Activated CD8-positive, alpha-beta T cell treated with anti-CD3 and anti-CD28 coated beads, Interleukin-2, amount 10 ng/mL, durations not matched to agents 7 days and 5 days (primary cell): ENCODE data around the gene UBE2J1. TPM values are rescaled to one million over a fixed set of nuclear protein-coding genes. Genes with fewer than 3 reads are reported as not detected.

ENCODE experiments used
- ATAC-seq: fragments of 150-1000 bp; cut with Tn5 transposase; one replicate; pipeline ENCODE4 v1.10.0; 2021; ENCODE audit warnings: moderate library complexity
- CTCF ChIA-PET: fragments of 350-600 bp; sonication (Branson Sonifier 250); formaldehyde crosslinking; loops from one replicate; lab custom pipeline; 2021; ENCODE audit warnings: antibody characterized with exemption; lab: Charles Lee
- POLR2A ChIA-PET: fragments of 350-600 bp; sonication (Branson Sonifier 250); formaldehyde crosslinking; loops from one replicate; lab custom pipeline; 2021; ENCODE audit warnings: antibody characterized with exemption; lab: Charles Lee
- DNase-seq: peaks from one replicate; pipeline ENCODE4 v3.0.0-alpha.2; 2020
- H3K27ac Mint-ChIP-seq: one replicate; pipeline ENCODE4 v1.8.0; 2021; ENCODE audit warnings: mild to moderate bottlenecking, mixed read lengths
- H3K27me3 Mint-ChIP-seq: one replicate; pipeline ENCODE4 v1.8.0; 2021; ENCODE audit warnings: low read depth, mixed read lengths
- H3K36me3 Mint-ChIP-seq: one replicate; pipeline ENCODE4 v1.8.0; 2021; ENCODE audit warnings: low read depth, mixed read lengths
- H3K4me1 Mint-ChIP-seq: one replicate; pipeline ENCODE4 v1.8.0; 2021; ENCODE audit warnings: low read depth, mixed read lengths
- H3K4me3 Mint-ChIP-seq: one replicate; pipeline ENCODE4 v1.8.0; 2021; ENCODE audit warnings: mild to moderate bottlenecking, mixed read lengths
- H3K9me3 Mint-ChIP-seq: one replicate; pipeline ENCODE4 v1.8.0; 2022; ENCODE audit warnings: mixed read lengths; ENCODE audit not compliant: insufficient read depth
- total RNA-seq, 2 experiments: library from RNA; stranded (reverse); gene quantifications; one replicate each; pipeline ENCODE4 v1.2.3, GENCODE V29; 2021

The UBE2J1 gene
- total RNA-seq, 2 experiments from 2014 or later = 30.1 to 30.3 TPM

GRCh38 chr6:89287351-89288028 is 65.0 kb downstream of the UBE2J1 start:
- POLR2A ChIA-PET = interaction anchor here (0.5 to 0.7 kb wide), 2 partner anchors 15 to 68 kb away, joined by 3 read pairs; no protein-coding TSS in a partner anchor
- peaks cover 3% of the 10 kb centered on the region for H3K4me1 Mint-ChIP-seq
- no peak for DNase-seq
- ATAC-seq = peak; percentile 23
- H3K27me3 Mint-ChIP-seq = no peaks in the 10 kb centered on the region
- no peaks in the 10 kb centered on the region for H3K36me3 Mint-ChIP-seq
- H3K9me3 Mint-ChIP-seq = no peaks in the 10 kb centered on the region
- no peak overlapping the region for H3K4me3 Mint-ChIP-seq
- no peak overlapping the region for H3K27ac Mint-ChIP-seq
- CTCF ChIA-PET = interaction anchor here (3.2 kb wide), 1 partner anchor 85 kb away, joined by 10 read pairs; no protein-coding TSS in a partner anchor

GRCh38 chr6:89286516-89286915 is 66.0 kb downstream of the UBE2J1 start:
- H3K27ac Mint-ChIP-seq = no peak overlapping the region
- H3K36me3 Mint-ChIP-seq = no peaks in the 10 kb centered on the region
- DNase-seq (no peak), ATAC-seq (no peak)
- H3K4me1 Mint-ChIP-seq = peaks cover 3% of the 10 kb centered on the region
- CTCF ChIA-PET = no interaction called here
- no peaks in the 10 kb centered on the region for H3K27me3 Mint-ChIP-seq
- POLR2A ChIA-PET = interaction anchor here (0.5 kb wide), 1 partner anchor 67 kb away, joined by 3 read pairs; no protein-coding TSS in a partner anchor
- no peaks in the 10 kb centered on the region for H3K9me3 Mint-ChIP-seq
- H3K4me3 Mint-ChIP-seq = no peak overlapping the region

GRCh38 chr6:89284963-89285735 is 67.4 kb downstream of the UBE2J1 start:
- Mint-ChIP-seq H3K36me3 (no peaks in the 10 kb centered on the region), H3K27ac (no peak overlapping the region), H3K4me3 (no peak overlapping the region), H3K4me1 (peaks cover 3% of the 10 kb centered on the region), H3K27me3 (no peaks in the 10 kb centered on the region), H3K9me3 (no peaks in the 10 kb centered on the region)
- CTCF ChIA-PET = no interaction called here
- POLR2A ChIA-PET = no interaction called here
- ATAC-seq = no peak
- DNase-seq = no peak

GRCh38 chr6:89284081-89284480 is 68.4 kb downstream of the UBE2J1 start:
- H3K27ac Mint-ChIP-seq = no peak overlapping the region
- H3K36me3 Mint-ChIP-seq = no peaks in the 10 kb centered on the region
- peaks cover 3% of the 10 kb centered on the region for H3K4me1 Mint-ChIP-seq
- ChIA-PET POLR2A (no interaction called here), CTCF (no interaction called here)
- no peak overlapping the region for H3K4me3 Mint-ChIP-seq
- no peaks in the 10 kb centered on the region for H3K27me3 Mint-ChIP-seq
- H3K9me3 Mint-ChIP-seq = no peaks in the 10 kb centered on the region
- no peak for ATAC-seq
- no peak for DNase-seq

- CTCF ChIA-PET = interaction anchor here (0.9 kb wide), 1 partner anchor 14 kb away, joined by 3 read pairs; no protein-coding TSS in a partner anchor
- peaks cover 6% of the 10 kb centered on the region for H3K4me1 Mint-ChIP-seq
- POLR2A ChIA-PET = no interaction called here
- no peak overlapping the region for H3K27ac Mint-ChIP-seq
- no peak overlapping the region for H3K4me3 Mint-ChIP-seq
- H3K36me3 Mint-ChIP-seq = no peaks in the 10 kb centered on the region
- H3K9me3 Mint-ChIP-seq = no peaks in the 10 kb centered on the region
- H3K27me3 Mint-ChIP-seq = no peaks in the 10 kb centered on the region
- ATAC-seq = no peak
- DNase-seq = no peak
These were observed 69.8 kb downstream of the UBE2J1 start for GRCh38 chr6:89282749-89283148.

- Mint-ChIP-seq H3K27me3 (no peaks in the 10 kb centered on the region), H3K36me3 (no peaks in the 10 kb centered on the region), H3K4me1 (peaks cover 5% of the 10 kb centered on the region), H3K4me3 (no peak overlapping the region), H3K9me3 (no peaks in the 10 kb centered on the region), H3K27ac (no peak overlapping the region)
- ChIA-PET CTCF (interaction anchor here (0.9 to 1.6 kb wide), 6 partner anchors 8 to 144 kb away, joined by 3 to 6 read pairs (median 3); no protein-coding TSS in a partner anchor), POLR2A (no interaction called here)
- ATAC-seq (peak; percentile 70), DNase-seq (peak; percentile 58)
These were observed 70.7 kb downstream of the UBE2J1 start for GRCh38 chr6:89281779-89282246.

- no peak for DNase-seq
- Mint-ChIP-seq H3K36me3 (no peaks in the 10 kb centered on the region), H3K4me1 (peaks cover 5% of the 10 kb centered on the region), H3K9me3 (no peaks in the 10 kb centered on the region), H3K27me3 (no peaks in the 10 kb centered on the region), H3K27ac (no peak overlapping the region), H3K4me3 (no peak overlapping the region)
- POLR2A ChIA-PET = no interaction called here
- CTCF ChIA-PET = no interaction called here
- no peak for ATAC-seq
These were observed 73.6 kb downstream of the UBE2J1 start for GRCh38 chr6:89278956-89279355.

Other genes starting within 250 kb of the UBE2J1 start
- gene SRSF12, start 234.7 kb downstream of the UBE2J1 start, total RNA-seq = not detected
- 10 to 100 TPM; 22.5 to 24.5 TPM for gene PM20D2, start 206.7 kb downstream of the UBE2J1 start, total RNA-seq
- not detected for gene GABRR1, start 135.4 kb downstream of the UBE2J1 start, total RNA-seq
- gene GABRR2, start 37.4 kb downstream of the UBE2J1 start, total RNA-seq = under 1 TPM; 0.18 to 0.42 TPM
- 1 to 10 TPM; 2.5 to 3.7 TPM for gene RRAGD, start 59.6 kb upstream of the UBE2J1 start, total RNA-seq
- gene ANKRD6, start 80.4 kb upstream of the UBE2J1 start, total RNA-seq = 1 to 10 TPM; 9.1 TPM